GM18867 (cell line): ENCODE results near the gene FSCN2.

Experiments used
- ATAC-seq: cut with Tn5 transposase; IDR thresholded peaks from one replicate; pipeline ENCODE4 v1.9.1; 2021; ENCODE audit warnings: mild to moderate bottlenecking, moderate library complexity; ENCODE audit not compliant: unreplicated experiment

Gene FSCN2

GRCh38 chr17:81538651-81539570, 10.7 kb downstream of the FSCN2 start:
- ATAC-seq: no peak

DNA sequence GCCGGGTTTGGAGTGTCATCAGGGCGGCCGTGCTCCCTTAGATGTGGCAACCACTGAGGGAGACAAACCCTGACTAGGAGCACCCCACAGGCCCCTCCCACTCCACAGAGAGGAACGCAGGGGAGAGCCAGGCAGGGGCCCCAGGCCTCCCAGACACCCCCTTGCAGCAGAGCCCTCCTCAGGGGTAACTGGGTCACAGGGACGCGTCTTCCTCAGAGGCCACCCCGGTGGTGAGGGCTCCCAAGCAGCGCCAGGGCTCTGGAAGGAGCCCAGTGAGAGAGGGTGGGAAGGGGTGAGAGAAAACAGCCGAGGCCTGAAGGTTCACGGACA, 11.4 kb downstream of the FSCN2 start:
- ATAC-seq: no peak

- no peak for ATAC-seq
Observed at GRCh38 chr17:81539961-81540675, 11.9 kb downstream of the FSCN2 start.

DNA sequence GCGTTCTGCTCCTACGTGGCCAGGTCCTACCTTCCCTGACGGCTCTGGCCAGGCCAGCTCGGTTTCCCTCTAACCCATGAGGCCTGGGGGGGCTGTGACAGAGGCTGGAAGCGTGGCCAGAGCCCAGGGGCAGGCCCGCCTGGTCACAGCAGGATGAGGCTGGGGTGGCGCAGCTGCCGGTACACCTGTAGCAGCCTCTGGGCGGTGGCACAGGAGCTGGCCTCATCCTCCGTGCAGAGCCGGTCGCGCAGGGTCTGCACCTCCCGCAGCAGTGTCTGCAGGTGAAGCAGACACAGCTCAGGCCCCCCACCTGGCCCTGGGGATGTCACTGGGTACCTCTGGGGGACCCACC, 12.5 kb downstream of the FSCN2 start:
- no peak for ATAC-seq

- ATAC-seq: no peak
Observed at GRCh38 chr17:81541123-81541522, 12.9 kb downstream of the FSCN2 start.

GRCh38 chr17:81542431-81543338, 14.5 kb downstream of the FSCN2 start:
- ATAC-seq: no peak

- ATAC-seq: no peak
Observed at GRCh38 chr17:81543339-81543675, 15.1 kb downstream of the FSCN2 start.

DNA sequence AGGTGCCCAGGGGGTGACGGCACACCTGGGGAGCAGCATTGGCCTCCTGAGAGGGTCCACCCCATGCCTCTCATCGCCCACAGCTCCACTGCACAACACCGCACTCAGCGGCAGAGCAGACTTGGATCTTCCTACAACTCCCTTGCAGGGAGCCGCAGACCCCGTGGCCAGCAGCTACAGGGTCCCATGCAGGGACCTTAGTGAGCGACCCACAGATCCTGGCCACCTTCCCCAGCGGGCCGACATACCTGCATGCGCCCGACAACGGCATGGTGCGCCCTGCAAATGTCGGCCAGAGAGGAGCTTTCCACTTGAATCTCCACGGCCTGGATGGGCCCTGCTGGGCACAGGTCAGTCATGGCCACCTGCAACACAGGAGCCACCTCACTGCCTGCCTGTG, 15.6 kb downstream of the FSCN2 start:
- no peak for ATAC-seq

- no peak for ATAC-seq
Observed at GRCh38 chr17:81544281-81544974, 16.3 kb downstream of the FSCN2 start.

- no peak for ATAC-seq
Observed at GRCh38 chr17:81545160-81545949, 17.2 kb downstream of the FSCN2 start.

- ATAC-seq: no peak
Observed at GRCh38 chr17:81546906-81547613, 18.9 kb downstream of the FSCN2 start.

DNA sequence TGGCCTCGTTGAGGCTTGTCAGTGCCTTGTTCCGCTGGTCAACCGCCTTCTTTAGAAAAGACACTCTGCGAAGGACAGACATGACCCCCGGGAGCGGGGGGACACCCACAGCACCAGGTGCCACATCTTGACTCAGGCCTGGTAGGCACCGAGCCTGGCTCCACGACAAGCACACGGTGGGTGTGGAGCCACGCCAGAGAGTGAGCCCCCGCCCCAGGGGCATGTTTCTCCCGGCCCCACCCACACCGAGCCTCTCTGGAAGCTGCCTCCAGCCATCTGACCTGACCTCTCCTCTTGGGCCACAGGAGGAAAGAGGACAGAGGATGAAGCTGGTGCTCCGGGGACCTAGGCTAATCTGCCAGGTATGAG, 19.4 kb downstream of the FSCN2 start:
- no peak for ATAC-seq

GRCh38 chr17:81549031-81549557, 20.9 kb downstream of the FSCN2 start:
- ATAC-seq: no peak

- no peak for ATAC-seq
Observed at GRCh38 chr17:81549826-81550225, 21.6 kb downstream of the FSCN2 start.

GRCh38 chr17:81550285-81550684, 22.1 kb downstream of the FSCN2 start:
- no peak for ATAC-seq

- ATAC-seq: no peak
Observed at GRCh38 chr17:81550830-81551457, 22.8 kb downstream of the FSCN2 start.

- peak; percentile 19 for ATAC-seq
Observed at GRCh38 chr17:81551458-81552243, 23.5 kb downstream of the FSCN2 start.
